ENCODE measurements around the gene IL10RB. TPM values are rescaled to one million over a fixed set of nuclear protein-coding genes. Genes with fewer than 3 reads are reported as not detected.
A peak's percentile ranks its signal among the peaks of the same experiment; 100 is the strongest.
"Not testable (repeated sequence)": the region's sequence is repeated elsewhere in the genome, so short reads cannot be mapped to it uniquely, and the experiment has no call there.

IL10RB gene
- total and polyA plus RNA-seq, 2 experiments from 2014 or later = 2.2 to 2.5 TPM

- H3K27me3 Mint-ChIP-seq (ENCODE audit: insufficient read depth, low read depth, poor library complexity); H3K4me3 Mint-ChIP-seq; DNase-seq (ENCODE audit: low spot score); H3K4me3 ChIP-seq; H3K9me2 ChIP-seq (ENCODE audit: insufficient read depth); H3K27ac Mint-ChIP-seq; H3K36me3 Mint-ChIP-seq (ENCODE audit: low read depth); H3K4me1 ChIP-seq (ENCODE audit: insufficient read depth); H3K4me2 ChIP-seq; H3K27me3 ChIP-seq (ENCODE audit: insufficient read depth); H2AFZ ChIP-seq; H3K79me2 ChIP-seq (replicated peaks; ENCODE audit: insufficient read depth); ATAC-seq; H3K36me3 ChIP-seq (ENCODE audit: insufficient read depth); H3K9me3 Mint-ChIP-seq; H3F3A ChIP-seq (replicated peaks; ENCODE audit: low read depth); H3K27ac ChIP-seq (ENCODE audit: low read depth); H3K4me1 Mint-ChIP-seq; H4K20me1 ChIP-seq (replicated peaks; ENCODE audit: insufficient read depth): not testable (repeated sequence)
Observed at GRCh38 chr21:33225376-33225775, 40.8 kb upstream of the IL10RB start.

- Mint-ChIP-seq H3K9me3 (no peaks in the 10 kb centered on the region), H3K4me3 (peak overlapping the region; percentile 43; the same call in 1 of the 3 replicates), H3K27me3 (ENCODE audit: insufficient read depth, low read depth, poor library complexity) (peaks cover 5% of the 10 kb centered on the region), H3K36me3 (ENCODE audit: low read depth) (no peaks in the 10 kb centered on the region), H3K4me1 (peaks cover 22% of the 10 kb centered on the region), H3K27ac (no peak overlapping the region)
- H3K36me3 ChIP-seq (ENCODE audit: insufficient read depth) = no peaks in the 10 kb centered on the region
- no peak overlapping the region for H3K4me2 ChIP-seq
- no peak overlapping the region for H3K27ac ChIP-seq (ENCODE audit: low read depth)
- H3F3A ChIP-seq (replicated peaks; ENCODE audit: low read depth) = no peaks in the 10 kb centered on the region; the same call in 1 of the 2 replicates
- 0 out of 2 replicates have a peak, but pooled peaks cover 3% of the 10 kb centered on the region for H4K20me1 ChIP-seq (replicated peaks; ENCODE audit: insufficient read depth)
- H3K4me1 ChIP-seq (ENCODE audit: insufficient read depth) = peaks cover 24% of the 10 kb centered on the region
- H3K27me3 ChIP-seq (ENCODE audit: insufficient read depth) = peaks cover 5% of the 10 kb centered on the region; the same call in 1 of the 2 replicates
- no peak for TF ChIP-seq EZH2 (IDR thresholded peaks at IDR 0.05; ENCODE audit: low read depth, unreplicated experiment)
- TF ChIP-seq ZNF114 (CRISPR knock-in tag; IDR thresholded peaks at IDR 0.05) = no peak
- no peak for TF ChIP-seq JUNB (IDR thresholded peaks at IDR 0.05; ENCODE audit: unreplicated experiment)
- TF ChIP-seq NANOG (IDR thresholded peaks at IDR 0.05; ENCODE audit: borderline replicate concordance) = no peak
- no peak for TF ChIP-seq CREB1 (CRISPR knock-in tag; IDR thresholded peaks at IDR 0.05; ENCODE audit: low read depth)
- TF ChIP-seq ETS1 (IDR thresholded peaks at IDR 0.05) = no peak
- TF ChIP-seq CTCF (conservative IDR thresholded peaks at IDR 0.05; ENCODE audit: low read depth in 2 of 2) = no peak
- no peaks in the 10 kb centered on the region for H3K9me2 ChIP-seq (ENCODE audit: insufficient read depth)
- DNase-seq (ENCODE audit: low spot score) (no peak), ATAC-seq (no peak)
- H2AFZ ChIP-seq = no peak overlapping the region
- H3K79me2 ChIP-seq (replicated peaks; ENCODE audit: insufficient read depth) = peaks cover 28% of the 10 kb centered on the region
- H3K4me3 ChIP-seq = no peak overlapping the region
Observed at GRCh38 chr21:33228455-33228854, 37.7 kb upstream of the IL10RB start.
